ENCODE data around the gene TLL1.

- no peak for TF ChIP-seq SUZ12 (IDR thresholded peaks at IDR 0.05)
- no peak for TF ChIP-seq ARNT (IDR thresholded peaks at IDR 0.05)
- no peak for TF ChIP-seq CTBP1 (IDR thresholded peaks at IDR 0.05; ENCODE audit: borderline replicate concordance)
- no peak for TF ChIP-seq PKNOX1 (IDR thresholded peaks at IDR 0.05)
- TF ChIP-seq SP1 (IDR thresholded peaks at IDR 0.05): no peak
- TF ChIP-seq HDGF (IDR thresholded peaks at IDR 0.05; ENCODE audit: borderline replicate concordance): no peak
- TF ChIP-seq FOXM1 (IDR thresholded peaks at IDR 0.05; ENCODE audit: borderline replicate concordance): no peak
- no peak for TF ChIP-seq TARDBP (IDR thresholded peaks at IDR 0.05)
- no peak for TF ChIP-seq FOXK2 (IDR thresholded peaks at IDR 0.05)
- no peak for TF ChIP-seq ELF4 (IDR thresholded peaks at IDR 0.05)
- no peak for TF ChIP-seq BHLHE40 (IDR thresholded peaks at IDR 0.05; ENCODE audit: borderline replicate concordance)
- TF ChIP-seq L3MBTL2 (conservative IDR thresholded peaks at IDR 0.05): no peak
- no peak for TF ChIP-seq NFRKB (IDR thresholded peaks at IDR 0.05)
- no peak for TF ChIP-seq FOXA1 (IDR thresholded peaks at IDR 0.05)
Measured at GRCh38 chr4:166143227-166143626, 270.2 kb downstream of the TLL1 start.
